ENCODE measurements around the gene METTL24.

Gene METTL24

GRCh38 chr6:110357664-110358552 lies at the start of gene METTL24:
Gene METTL24, minus strand, starts transcription at chr6:110358349. Its CDS starts 77 bp downstream, at chr6:110358272.
- H3K4me3 Mint-ChIP-seq, result peak within 1 kb of the TSS; percentile 77
- peaks cover 8% of the 10 kb centered on the region for H3K9me3 Mint-ChIP-seq
- peaks cover 53% of the 10 kb centered on the region for H3K27me3 Mint-ChIP-seq
- intact Hi-C loops (cut with micrococcal nuclease), result no loop called here
- H3K4me1 Mint-ChIP-seq (ENCODE audit: low read depth), result peaks cover 5% of the 10 kb centered on the region
- H3K27ac Mint-ChIP-seq, result no peak within 1 kb of the TSS
- no peaks in the 10 kb centered on the region for H3K36me3 Mint-ChIP-seq (ENCODE audit: low read depth)

DNA sequence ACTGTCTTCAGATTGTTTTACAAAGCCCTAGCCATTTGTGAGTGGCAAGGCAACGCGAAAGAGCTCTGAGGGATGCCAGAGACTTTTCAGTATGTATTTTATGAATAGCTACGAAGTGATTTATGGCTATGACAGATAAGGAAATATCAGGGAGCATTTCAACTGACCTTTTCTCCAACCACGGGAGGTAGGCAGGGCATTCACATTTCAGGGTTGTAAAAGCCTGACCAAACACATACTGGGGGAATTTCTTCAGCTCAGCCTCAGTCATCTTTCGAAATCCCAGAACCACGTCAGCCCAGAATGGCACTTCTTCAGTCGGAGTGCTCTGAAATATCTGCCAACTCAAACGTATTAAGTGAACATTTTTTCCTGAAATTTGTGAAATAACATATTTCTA lies 46.5 kb upstream of the METTL24 start:
- H3K27ac Mint-ChIP-seq, result no peak overlapping the region
- intact Hi-C loops (cut with micrococcal nuclease), result no loop called here
- H3K36me3 Mint-ChIP-seq (ENCODE audit: low read depth), result no peaks in the 10 kb centered on the region
- no peak overlapping the region for H3K4me3 Mint-ChIP-seq
- H3K27me3 Mint-ChIP-seq, result no peaks in the 10 kb centered on the region
- H3K9me3 Mint-ChIP-seq, result no peaks in the 10 kb centered on the region
- H3K4me1 Mint-ChIP-seq (ENCODE audit: low read depth), result peaks cover 1% of the 10 kb centered on the region

DNA sequence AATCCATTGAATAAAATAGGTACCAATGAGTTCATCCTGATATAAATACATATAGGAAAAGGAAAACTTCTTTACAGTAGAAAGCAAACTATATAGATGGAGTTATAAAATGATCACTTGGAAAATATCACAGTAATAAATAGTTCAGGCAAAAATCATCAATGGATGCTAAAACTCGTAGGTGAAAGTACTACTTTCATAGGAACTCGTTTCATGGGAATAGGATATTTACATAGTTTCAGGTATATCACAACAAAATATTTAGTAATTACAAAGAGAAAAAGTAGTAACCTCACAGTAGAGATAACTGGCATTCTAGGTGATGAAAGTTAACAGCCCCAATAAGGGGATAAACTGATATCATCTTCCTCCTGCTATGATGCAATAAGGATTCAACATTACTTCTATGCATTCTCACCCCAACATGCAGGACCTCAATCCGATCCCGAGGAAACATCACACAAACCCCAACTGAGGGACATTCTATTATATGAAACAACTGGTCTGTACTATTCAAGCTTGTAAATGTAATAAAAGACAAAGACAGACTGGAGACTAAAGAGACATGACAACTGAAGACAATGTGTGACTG lies 43.5 kb upstream of the METTL24 start:
- Mint-ChIP-seq H3K9me3 (no peaks in the 10 kb centered on the region), H3K36me3 (ENCODE audit: low read depth) (no peaks in the 10 kb centered on the region), H3K4me3 (no peak overlapping the region), H3K4me1 (ENCODE audit: low read depth) (peaks cover 15% of the 10 kb centered on the region), H3K27ac (no peak overlapping the region), H3K27me3 (no peaks in the 10 kb centered on the region)
- intact Hi-C loops (cut with micrococcal nuclease), result no loop called here

DNA sequence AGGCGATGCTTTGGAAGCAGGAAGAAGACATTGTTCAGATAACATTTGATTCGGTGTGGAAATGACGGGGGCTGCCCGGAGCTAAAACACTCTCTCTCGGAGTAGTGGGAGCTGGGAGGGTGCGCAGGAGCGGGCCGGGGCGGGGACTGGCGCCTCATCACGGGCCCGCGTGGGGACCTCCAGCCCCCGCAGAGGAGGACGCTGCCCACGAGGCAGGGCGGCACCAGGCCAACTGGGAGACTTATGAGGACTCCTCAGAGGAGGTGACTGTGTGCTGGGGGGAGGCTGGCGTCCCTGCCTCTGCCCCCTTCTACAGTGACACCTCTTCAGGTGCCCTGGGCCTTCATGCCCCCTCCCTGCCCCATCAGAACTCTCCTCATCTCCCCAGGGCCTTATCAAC lies 42.1 kb upstream of the METTL24 start:
- peak overlapping the region; percentile 66 for H3K4me3 Mint-ChIP-seq
- no peaks in the 10 kb centered on the region for H3K9me3 Mint-ChIP-seq
- H3K4me1 Mint-ChIP-seq (ENCODE audit: low read depth), result peaks cover 15% of the 10 kb centered on the region

GRCh38 chr6:110399219-110400071 lies 41.3 kb upstream of the METTL24 start:
- Mint-ChIP-seq H3K4me3 (peak overlapping the region; percentile 66), H3K27me3 (no peaks in the 10 kb centered on the region), H3K4me1 (ENCODE audit: low read depth) (peaks cover 15% of the 10 kb centered on the region), H3K27ac (no peak overlapping the region), H3K36me3 (ENCODE audit: low read depth) (no peaks in the 10 kb centered on the region), H3K9me3 (no peaks in the 10 kb centered on the region)
- intact Hi-C loops (cut with micrococcal nuclease), result loop anchor here (10.0 kb wide), 3 partner anchors 225 to 695 kb away; partner anchors contain the start of gene WASF1

More for the DNA sequence above, 42.1 kb upstream of the METTL24 start:
- H3K27ac Mint-ChIP-seq, result no peak overlapping the region
- intact Hi-C loops (cut with micrococcal nuclease), result no loop called here
- H3K36me3 Mint-ChIP-seq (ENCODE audit: low read depth), result no peaks in the 10 kb centered on the region
- no peaks in the 10 kb centered on the region for H3K27me3 Mint-ChIP-seq

DNA sequence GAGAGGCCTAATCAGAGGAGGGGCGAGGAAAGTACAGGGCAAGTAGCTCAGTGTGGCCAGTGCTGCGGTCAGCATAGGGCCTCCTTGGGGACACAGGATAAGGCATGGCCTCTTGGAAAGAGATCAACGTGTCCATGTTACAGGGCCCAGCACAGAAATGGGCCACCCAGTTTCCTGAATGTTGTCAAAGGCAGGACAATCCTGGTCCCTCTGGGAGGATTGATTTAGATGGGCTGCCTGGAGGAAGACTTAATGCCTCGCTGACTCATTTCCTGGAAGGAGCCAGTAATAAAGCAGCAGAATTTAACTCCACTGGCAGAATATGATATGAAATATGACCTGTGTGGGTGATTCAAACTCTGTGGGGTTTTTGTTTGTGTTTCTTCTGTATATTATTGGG lies 40.6 kb upstream of the METTL24 start:
- no peaks in the 10 kb centered on the region for H3K9me3 Mint-ChIP-seq

DNA sequence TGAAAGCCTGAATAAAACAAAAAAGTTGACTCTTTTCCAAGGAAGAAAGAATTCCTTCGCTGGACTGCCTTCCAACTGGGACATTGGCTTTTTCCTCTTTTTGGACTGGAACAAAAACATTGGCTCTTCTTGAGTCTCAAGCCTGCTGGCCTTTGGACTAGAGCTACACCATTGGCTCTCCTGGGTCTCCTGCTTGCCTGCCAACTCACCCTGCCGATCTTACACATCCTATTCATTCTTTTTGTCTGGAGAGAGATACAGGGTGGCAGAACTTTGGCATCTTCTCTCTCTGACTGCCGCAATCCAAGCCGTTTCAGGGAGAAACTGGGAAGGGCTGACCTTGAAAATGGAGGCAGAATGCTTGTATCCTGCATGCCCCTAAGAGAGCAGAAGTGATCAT lies 37.1 kb upstream of the METTL24 start:
- H3K4me3 Mint-ChIP-seq, result no peak overlapping the region
- no peaks in the 10 kb centered on the region for H3K36me3 Mint-ChIP-seq (ENCODE audit: low read depth)
- no peaks in the 10 kb centered on the region for H3K9me3 Mint-ChIP-seq
- peaks cover 15% of the 10 kb centered on the region for H3K4me1 Mint-ChIP-seq (ENCODE audit: low read depth)
- H3K27me3 Mint-ChIP-seq, result no peaks in the 10 kb centered on the region
- intact Hi-C loops (cut with micrococcal nuclease), result loop anchor here (10.0 kb wide), 3 partner anchors 220 to 690 kb away; partner anchors contain the start of gene WASF1
- no peak overlapping the region for H3K27ac Mint-ChIP-seq

More for the DNA sequence above, 40.6 kb upstream of the METTL24 start:
- peaks cover 15% of the 10 kb centered on the region for H3K4me1 Mint-ChIP-seq (ENCODE audit: low read depth)
- no peak overlapping the region for H3K27ac Mint-ChIP-seq
- H3K36me3 Mint-ChIP-seq (ENCODE audit: low read depth), result no peaks in the 10 kb centered on the region
- H3K4me3 Mint-ChIP-seq, result no peak overlapping the region
- no peaks in the 10 kb centered on the region for H3K27me3 Mint-ChIP-seq
- intact Hi-C loops (cut with micrococcal nuclease), result loop anchor here (10.0 kb wide), 3 partner anchors 224 to 694 kb away; partner anchors contain the start of gene WASF1

DNA sequence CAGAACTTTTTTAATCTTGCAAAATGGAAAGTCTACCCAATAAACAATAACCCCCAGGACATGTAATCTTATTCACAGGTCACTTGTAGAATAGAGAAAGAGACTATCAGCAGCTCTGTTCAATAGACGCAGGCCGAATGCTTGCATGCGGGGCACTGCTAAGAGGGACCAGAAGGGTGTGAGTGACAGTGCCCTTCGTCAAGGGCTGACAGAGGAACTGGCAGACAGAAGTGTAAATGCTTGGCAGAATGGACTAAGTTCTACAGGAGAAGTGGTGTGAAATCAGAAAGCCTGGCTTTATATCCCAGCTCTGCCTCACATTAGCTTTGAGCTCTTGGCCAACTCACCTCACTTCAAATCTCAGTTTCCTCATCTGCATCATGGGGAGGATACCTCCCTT lies 36.3 kb upstream of the METTL24 start:
- Mint-ChIP-seq H3K9me3 (no peaks in the 10 kb centered on the region), H3K36me3 (ENCODE audit: low read depth) (no peaks in the 10 kb centered on the region), H3K4me1 (ENCODE audit: low read depth) (peaks cover 11% of the 10 kb centered on the region), H3K27me3 (no peaks in the 10 kb centered on the region), H3K27ac (no peak overlapping the region), H3K4me3 (no peak overlapping the region)
- intact Hi-C loops (cut with micrococcal nuclease), result loop anchor here (5.0 to 10.0 kb wide), 4 partner anchors 220 to 867 kb away; partner anchors contain the start of gene WASF1

DNA sequence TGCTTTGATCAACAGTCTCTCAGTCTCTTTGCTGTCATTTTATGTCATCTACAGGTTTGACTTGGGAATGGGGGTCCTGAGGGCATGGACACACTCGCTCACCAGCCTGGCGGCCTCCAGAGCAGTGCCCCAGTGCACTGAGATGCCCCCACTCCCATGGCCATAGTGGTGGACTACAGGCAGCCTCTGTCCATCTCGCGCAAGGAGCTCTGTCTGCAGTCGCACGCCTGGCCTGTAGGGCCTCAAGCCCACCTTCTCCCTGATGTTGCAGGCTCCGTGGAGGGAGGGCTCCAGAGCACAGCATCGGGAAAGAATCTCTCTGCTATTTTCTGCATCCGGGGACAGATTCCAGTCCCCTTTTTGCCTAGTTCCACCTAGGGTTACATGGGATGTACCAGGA lies 34.6 kb upstream of the METTL24 start:
- Mint-ChIP-seq H3K36me3 (ENCODE audit: low read depth) (no peaks in the 10 kb centered on the region), H3K27me3 (no peaks in the 10 kb centered on the region), H3K4me1 (ENCODE audit: low read depth) (no peaks in the 10 kb centered on the region), H3K27ac (no peak overlapping the region), H3K9me3 (no peaks in the 10 kb centered on the region), H3K4me3 (no peak overlapping the region)
- intact Hi-C loops (cut with micrococcal nuclease), result loop anchor here (5.0 to 10.0 kb wide), 4 partner anchors 218 to 865 kb away; partner anchors contain the start of gene WASF1

DNA sequence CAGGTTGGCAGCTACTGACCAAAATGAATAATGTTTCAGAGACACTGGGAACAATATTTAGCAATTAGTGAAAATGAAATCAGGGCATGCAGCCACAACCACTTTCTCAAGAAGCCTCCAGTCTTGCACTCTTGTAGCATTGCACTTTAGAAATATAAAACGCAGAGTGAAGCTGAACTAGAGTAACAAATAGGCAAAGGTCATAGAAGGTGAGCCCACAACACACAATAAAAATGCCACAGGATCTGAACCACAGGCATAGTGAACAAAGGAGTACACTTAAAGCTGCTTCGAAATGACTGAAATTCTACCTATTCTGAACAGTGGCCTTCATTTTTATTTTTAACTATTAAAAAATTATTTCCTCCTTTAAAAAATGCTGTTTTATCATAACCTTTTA lies 32.3 kb upstream of the METTL24 start:
- no peak overlapping the region for H3K27ac Mint-ChIP-seq
- no peak overlapping the region for H3K4me3 Mint-ChIP-seq
- no peaks in the 10 kb centered on the region for H3K27me3 Mint-ChIP-seq
- no peaks in the 10 kb centered on the region for H3K36me3 Mint-ChIP-seq (ENCODE audit: low read depth)
- intact Hi-C loops (cut with micrococcal nuclease), result loop anchor here (5.0 to 10.0 kb wide), 4 partner anchors 216 to 863 kb away; partner anchors contain the start of gene WASF1
- H3K9me3 Mint-ChIP-seq, result no peaks in the 10 kb centered on the region
- H3K4me1 Mint-ChIP-seq (ENCODE audit: low read depth), result no peaks in the 10 kb centered on the region

DNA sequence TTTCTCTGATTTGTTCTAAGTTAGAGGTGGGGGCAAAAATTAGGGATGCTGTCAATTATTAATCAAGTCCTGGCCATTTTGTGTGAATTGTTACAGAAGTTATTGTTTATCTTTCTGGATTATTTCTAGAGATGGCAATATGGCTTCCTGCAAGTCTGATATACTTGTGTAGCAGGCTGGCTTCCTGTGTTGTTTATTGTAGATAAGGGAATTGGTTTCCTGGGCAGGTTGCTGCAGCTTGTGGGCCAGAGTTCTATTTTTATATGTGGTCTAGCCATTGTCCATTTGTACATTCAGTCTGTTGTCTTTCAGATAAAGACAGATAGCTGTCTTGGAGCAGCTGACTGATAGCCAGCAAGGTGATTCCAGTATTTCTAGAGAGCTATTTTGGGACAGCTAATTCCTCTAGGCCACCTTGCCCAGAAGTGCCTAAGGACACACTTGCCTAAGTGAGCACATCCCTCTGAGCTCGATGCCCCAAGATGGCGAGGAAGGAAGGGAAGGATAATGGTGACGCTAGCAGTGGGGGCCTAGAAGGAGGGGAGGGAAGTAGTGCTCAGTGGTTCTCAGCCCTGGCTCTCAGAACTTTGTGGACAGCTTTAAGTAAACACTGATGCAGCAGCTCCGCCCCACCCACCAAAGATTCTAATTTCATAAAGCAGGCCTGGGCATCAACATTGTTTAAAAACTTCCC lies 31.7 kb upstream of the METTL24 start:
- no peaks in the 10 kb centered on the region for H3K4me1 Mint-ChIP-seq (ENCODE audit: low read depth)
- H3K4me3 Mint-ChIP-seq, result no peak overlapping the region
- no peaks in the 10 kb centered on the region for H3K27me3 Mint-ChIP-seq
- intact Hi-C loops (cut with micrococcal nuclease), result loop anchor here (5.0 to 10.0 kb wide), 5 partner anchors 215 to 863 kb away; partner anchors contain the start of gene WASF1
- no peaks in the 10 kb centered on the region for H3K36me3 Mint-ChIP-seq (ENCODE audit: low read depth)
- H3K9me3 Mint-ChIP-seq, result no peaks in the 10 kb centered on the region
- no peak overlapping the region for H3K27ac Mint-ChIP-seq

DNA sequence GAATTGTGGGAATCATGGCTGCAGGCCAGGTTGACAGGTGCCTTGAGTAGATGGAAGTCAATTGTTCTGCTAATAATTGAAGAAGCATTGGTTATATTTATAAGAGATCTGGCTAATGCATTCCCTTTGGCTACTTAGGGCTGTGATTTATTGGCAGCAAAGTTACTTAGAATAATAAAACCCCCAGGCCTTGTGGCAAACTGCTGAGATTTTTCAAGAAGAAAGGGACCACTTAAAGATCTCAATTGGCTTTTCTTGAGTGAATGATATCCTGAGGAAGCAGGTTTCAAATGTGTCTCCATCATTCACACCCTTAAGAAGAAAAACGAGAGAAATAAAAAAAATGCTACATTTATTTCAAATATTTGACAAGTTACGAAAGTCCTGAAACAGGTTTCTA lies 29.8 kb upstream of the METTL24 start:
- H3K9me3 Mint-ChIP-seq, result no peaks in the 10 kb centered on the region
- H3K4me1 Mint-ChIP-seq (ENCODE audit: low read depth), result no peaks in the 10 kb centered on the region
- intact Hi-C loops (cut with micrococcal nuclease), result loop anchor here (10.0 kb wide), 1 partner anchor 333 kb away; no protein-coding TSS in a partner anchor
- no peaks in the 10 kb centered on the region for H3K36me3 Mint-ChIP-seq (ENCODE audit: low read depth)
- no peak overlapping the region for H3K4me3 Mint-ChIP-seq
- no peaks in the 10 kb centered on the region for H3K27me3 Mint-ChIP-seq
- H3K27ac Mint-ChIP-seq, result no peak overlapping the region

DNA sequence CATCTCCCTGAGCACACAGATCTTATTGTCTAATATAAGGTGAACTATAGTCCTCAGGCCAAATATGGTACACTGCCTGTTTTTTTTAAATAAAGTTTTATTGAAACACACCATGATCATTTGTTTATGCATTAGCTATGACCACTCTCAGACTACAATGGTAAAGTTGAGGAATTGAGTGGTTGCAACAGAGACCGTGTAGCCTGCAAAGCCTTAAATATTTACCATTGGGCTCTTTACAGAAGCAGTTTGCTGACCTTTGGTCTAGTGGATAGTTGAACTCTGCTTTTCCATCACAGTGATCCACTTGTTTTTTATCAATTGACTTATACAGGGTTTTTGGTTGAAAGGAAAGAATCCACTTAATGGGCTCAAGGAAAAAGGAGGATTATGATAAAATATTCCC lies 27.3 kb upstream of the METTL24 start:
- Mint-ChIP-seq H3K4me3 (no peak overlapping the region), H3K36me3 (ENCODE audit: low read depth) (no peaks in the 10 kb centered on the region), H3K4me1 (ENCODE audit: low read depth) (no peaks in the 10 kb centered on the region), H3K27ac (no peak overlapping the region), H3K9me3 (peaks cover 8% of the 10 kb centered on the region), H3K27me3 (no peaks in the 10 kb centered on the region)
- intact Hi-C loops (cut with micrococcal nuclease), result loop anchor here (10.0 kb wide), 1 partner anchor 331 kb away; no protein-coding TSS in a partner anchor

All from dendritic cell treated with granulocyte-macrophage colony-stimulating factor and Interleukin-4, amounts not matched to agents 40 ng/mL and 50 ng/mL, for 4 days (primary cell).